Measurements from ENCODE around the gene ANKRD11. TPM values are rescaled to one million over a fixed set of nuclear protein-coding genes. Genes with fewer than 3 reads are reported as not detected.

ANKRD11 gene
- total and polyA plus RNA-seq, 2 donors (not counting 3 experiments of a cell fraction or from before 2014, with no cell fraction given) = 55.8 to 191 TPM

- TF ChIP-seq MYC (IDR thresholded peaks at IDR 0.05; ENCODE audit: low read depth, low read length) = no peak
- no peak for TF ChIP-seq MAX (IDR thresholded peaks at IDR 0.05; ENCODE audit: insufficient read depth, insufficient read length)
- TF ChIP-seq EZH2 (IDR thresholded peaks at IDR 0.05; ENCODE audit: borderline replicate concordance, low read depth, low read length, severe bottlenecking) = no peak
- TF ChIP-seq GATA2 (IDR thresholded peaks at IDR 0.05; ENCODE audit: insufficient read depth, insufficient read length, low read depth, low read length) = no peak
- TF ChIP-seq POLR2AphosphoS5 (IDR thresholded peaks at IDR 0.05; ENCODE audit: insufficient read depth, low read depth, low read length) = no peak
- TF ChIP-seq CTCF (IDR thresholded peaks at IDR 0.05; ENCODE audit: extremely low read depth in 1 of 2, insufficient read depth in 1 of 2, low read depth in 1 of 2, low read length in 2 of 2) = no peak
- no peak for TF ChIP-seq POLR2A (IDR thresholded peaks at IDR 0.05; ENCODE audit: low read depth, low read length)
- TF ChIP-seq FOS (IDR thresholded peaks at IDR 0.05; ENCODE audit: borderline replicate concordance, insufficient read depth, low read length) = no peak
- no peak for TF ChIP-seq JUN (IDR thresholded peaks at IDR 0.05; ENCODE audit: borderline replicate concordance, insufficient read depth, insufficient read length, low read depth)
- BruUV-seq (replicated peaks) = no TSS peak
- DNase-seq (ENCODE audit: low read depth, low spot score) = no peak
These were observed 224.7 kb downstream of the ANKRD11 start for GRCh38 chr16:89265647-89266046.

More at GRCh38 chr16:89265647-89266046, 224.7 kb downstream of the ANKRD11 start:
- no peaks in the 10 kb centered on the region for H3K9me1 ChIP-seq (replicated peaks; ENCODE audit: control insufficient read depth, extremely low read depth, insufficient read depth, low read length)
- no peak overlapping the region for H3K4me2 ChIP-seq (ENCODE audit: insufficient read depth, low read length)
- H3K36me3 ChIP-seq (ENCODE audit: control insufficient read depth in 2 of 2, extremely low read depth in 1 of 2, insufficient read depth in 2 of 2, low read length in 2 of 2) = peaks cover 5 to 31% of the 10 kb centered on the region in 2 experiments
- no peaks in the 10 kb centered on the region for H3K4me1 ChIP-seq (ENCODE audit: control insufficient read depth, extremely low read depth, insufficient read depth, low read length)
- no peak for FAIRE-seq
- H3K9me3 ChIP-seq (replicated peaks; ENCODE audit: control insufficient read depth, insufficient read depth, low read length) = no peaks in the 10 kb centered on the region
- ChIA-PET POLR2A (no interaction called here), CTCF (interaction anchor here (1.3 kb wide), 1 partner anchor 19 kb away, joined by 4 read pairs; no protein-coding TSS in a partner anchor)
- intact Hi-C loops (cut with micrococcal nuclease) = no loop called here
- no peak overlapping the region for H3K4me3 ChIP-seq (replicated peaks in 1 of 3; ENCODE audit: insufficient read depth in 1 of 3, low read depth in 1 of 3, low read length in 3 of 3)
- no peaks in the 10 kb centered on the region for H3K79me2 ChIP-seq (ENCODE audit: control insufficient read depth, insufficient read depth, low read length)
- H4K20me1 ChIP-seq (replicated peaks; ENCODE audit: control insufficient read depth, extremely low read depth, insufficient read depth, low read length) = no peaks in the 10 kb centered on the region
- H3K27ac ChIP-seq (ENCODE audit: insufficient read depth, low read depth, low read length) = no peak overlapping the region
- dilution Hi-C loops (cut with MboI; ENCODE audit: extremely low pct_ligation_motif_present, low sequenced_read_pairs) = no loop called here
- H3K27me3 ChIP-seq (ENCODE audit: control insufficient read depth in 2 of 2, insufficient read depth in 2 of 2, low read length in 2 of 2) = no peaks in the 10 kb centered on the region
- no peak overlapping the region for H3K9ac ChIP-seq (replicated peaks; ENCODE audit: extremely low read depth, insufficient read depth, low read length)
- H2AFZ ChIP-seq (ENCODE audit: low read depth, low read length) = no peak overlapping the region
